Psoas muscle (tissue), 8 donors: ENCODE results near the gene TSC22D4. TPM values are rescaled to one million over a fixed set of nuclear protein-coding genes. Genes with fewer than 3 reads are reported as not detected.

ENCODE experiments used
- ATAC-seq, 4 donors: fragments of 200-7000 bp; cut with Tn5 transposase; one replicate each; pipeline ENCODE4 v1.9.1; 2020; ENCODE audit warnings: moderate library complexity in 3 of 4, mild to moderate bottlenecking in 2 of 4
- DNase-seq, 2 donors: peaks; one replicate each; pipeline ENCODE4 v3.0.0-alpha.2; 2020
- H3K27ac ChIP-seq: fragments of 200-600 bp; one replicate; pipeline ENCODE4 v1.8.0; 2022
- H3K27me3 ChIP-seq, 3 donors: fragments of 200-600 bp in 1 of 3; one replicate each; pipeline versions ENCODE4 v1.6.1 to v1.8.0; 2013 to 2022; ENCODE audit warnings: low read length in 2 of 3, mild to moderate bottlenecking in 2 of 3, moderate library complexity in 1 of 3; ENCODE audit not compliant: insufficient read depth in 3 of 3
- H3K36me3 ChIP-seq, 2 donors: fragments of 200-600 bp in 1 of 2; one replicate each; pipeline versions ENCODE4 v1.6.1 to v1.8.0; 2013 to 2022; ENCODE audit warnings: low read depth in 1 of 2, mild to moderate bottlenecking in 1 of 2, moderate library complexity in 1 of 2; ENCODE audit not compliant: insufficient read depth in 1 of 2
- H3K4me1 ChIP-seq: fragments of 200-600 bp; one replicate; pipeline ENCODE4 v1.8.0; 2022
- H3K4me3 ChIP-seq: fragments of 200-600 bp; one replicate; pipeline ENCODE4 v1.8.0; 2022; ENCODE audit warnings: mild to moderate bottlenecking
- H3K9me3 ChIP-seq: fragments of 200-600 bp; one replicate; pipeline ENCODE4 v1.8.0; 2022
- CTCF ChIP-seq: fragments of 200-600 bp; IDR thresholded peaks from one replicate; pipeline ENCODE4 v1.8.0; 2022; ENCODE audit warnings: antibody characterized with exemption
- WGBS, 3 donors: extraction: QIAGEN DNeasy Blood & Tissue Kit; methylation state at CpG; one replicate each; pipeline versions ENCODE4 v1.1.6 to v1.1.7; 2013; 5-methylcytosine and 5-hydroxymethylcytosine counted together
- intact Hi-C, 2 donors: fragments of 100-400 bp; cut with DNase I; formaldehyde crosslinking; loops; one replicate each; pipeline versions ENCODE4 v1.11.0 to v1.14.2; 2022
- polyA plus RNA-seq, 3 donors: library from polyadenylated mRNA; stranded (reverse); fragments of 200-250 nt; gene quantifications; one replicate each; pipeline ENCODE4 v1.2.3, GENCODE V29; 2013
- total RNA-seq, 4 donors: library from RNA; stranded (reverse); fragmentation: NEBNext Ultra II Directional in 2 of 4; extraction: Animal tissue kit (Norgen Biotek cat#: 25700) in 2 of 4; gene quantifications; one replicate each; pipeline versions ENCODE4 v1.2.1 to v1.2.4, GENCODE V29; 2021 to 2023
- donor health status: healthy with polysubstance abuse.
- donor health status: DM: no; HTN: no; CAD: no; lungs with moderate emphysema.
- donor health status: Bipolar disorder and iron deficiency.
- donor health status: healthy.
- donor health status: DM: yes; HTN: yes; CAD: no.
- donor health status: DM: no; HTN: no; CAD: no.
- donor health status: DM: no; HTN: no; CAD: no.
- donor health status: DM: yes; HTN: yes; CAD: no.

Gene TSC22D4
- total and polyA plus RNA-seq, 7 donors, result 15.7 to 24.8 (median 16.7) TPM

GRCh38 chr7:100492738-100493475 lies 13.9 kb upstream of the TSC22D4 start:
- DNase-seq, result no peak
- Histone ChIP-seq H3K27me3 (peaks cover 0 to 28% (median 7%) of the 10 kb centered on the region in 3 donors), H3K4me1 (peaks cover 3% of the 10 kb centered on the region), H3K27ac (no peak overlapping the region), H3K9me3 (no peaks in the 10 kb centered on the region), H3K4me3 (peak overlapping the region; percentile 53), H3K36me3 (no peaks in the 10 kb centered on the region)
- WGBS, 3 donors, result 85 to 96% (median 87%) methylated on average over 5 of the region's 5 CpGs
- intact Hi-C loops, result no loop called here
- ATAC-seq, result no peak
- no peak for TF ChIP-seq CTCF

- WGBS, 3 donors, result 94 to 99% (median 97%) methylated on average over 5 of the region's 5 CpGs
- no peak for ATAC-seq
These were observed 12.2 kb upstream of the TSC22D4 start for GRCh38 chr7:100491192-100491578.

DNA sequence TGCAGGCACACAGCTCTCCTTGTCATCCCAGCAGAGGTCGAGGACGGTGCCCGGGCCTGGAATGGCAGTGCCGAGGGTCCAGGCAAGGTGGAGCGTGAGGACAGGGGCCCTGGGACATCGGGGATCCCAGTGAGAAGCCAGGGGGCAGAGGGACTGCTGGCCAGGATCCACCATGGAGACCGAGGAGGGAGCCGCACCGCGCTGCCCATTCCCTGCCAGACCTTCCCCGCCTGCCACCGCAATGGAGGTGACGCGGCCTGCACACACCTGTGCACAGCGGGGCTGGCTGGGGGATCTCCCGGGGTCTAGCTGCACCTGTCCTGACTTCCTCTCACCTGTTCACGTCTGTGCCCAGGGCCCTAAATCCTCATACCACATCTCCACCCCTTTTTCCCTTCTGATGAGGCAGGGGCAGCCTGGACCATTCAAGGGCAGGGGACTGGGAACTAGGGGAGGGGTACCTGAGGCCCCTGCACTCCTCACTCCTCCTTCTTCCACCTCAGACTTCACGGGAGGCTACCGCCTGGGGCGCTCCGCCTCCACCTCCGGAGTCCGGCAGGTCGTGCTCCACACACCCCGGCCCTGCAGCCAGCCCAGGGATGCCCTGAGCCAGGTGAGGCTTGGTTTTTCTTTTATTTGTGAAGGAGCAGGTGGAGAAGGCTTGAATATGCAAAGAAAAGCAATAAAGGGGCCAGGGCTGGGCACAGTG lies 11.6 kb upstream of the TSC22D4 start:
- ATAC-seq (no peak), DNase-seq (no peak)
- peaks cover 0 to 21% (median 7%) of the 10 kb centered on the region in 3 donors for H3K27me3 ChIP-seq
- intact Hi-C loops, result no loop called here
- no peak for TF ChIP-seq CTCF
- WGBS, 3 donors, result 85 to 88% (median 86%) methylated on average over 18 to 25 of the region's 25 CpGs
- no peak overlapping the region for H3K27ac ChIP-seq
- H3K4me1 ChIP-seq, result peaks cover 3% of the 10 kb centered on the region
- H3K9me3 ChIP-seq, result no peaks in the 10 kb centered on the region
- no peaks in the 10 kb centered on the region for H3K36me3 ChIP-seq
- H3K4me3 ChIP-seq, result no peak overlapping the region

More at GRCh38 chr7:100491192-100491578, 12.2 kb upstream of the TSC22D4 start:
- Histone ChIP-seq H3K36me3 (no peaks in the 10 kb centered on the region), H3K9me3 (no peaks in the 10 kb centered on the region), H3K27ac (no peak overlapping the region), H3K4me1 (peaks cover 3% of the 10 kb centered on the region), H3K27me3 (peaks cover 0 to 21% (median 7%) of the 10 kb centered on the region in 3 donors), H3K4me3 (no peak overlapping the region)
- no peak for TF ChIP-seq CTCF
- DNase-seq, result no peak
- intact Hi-C loops, result no loop called here

DNA sequence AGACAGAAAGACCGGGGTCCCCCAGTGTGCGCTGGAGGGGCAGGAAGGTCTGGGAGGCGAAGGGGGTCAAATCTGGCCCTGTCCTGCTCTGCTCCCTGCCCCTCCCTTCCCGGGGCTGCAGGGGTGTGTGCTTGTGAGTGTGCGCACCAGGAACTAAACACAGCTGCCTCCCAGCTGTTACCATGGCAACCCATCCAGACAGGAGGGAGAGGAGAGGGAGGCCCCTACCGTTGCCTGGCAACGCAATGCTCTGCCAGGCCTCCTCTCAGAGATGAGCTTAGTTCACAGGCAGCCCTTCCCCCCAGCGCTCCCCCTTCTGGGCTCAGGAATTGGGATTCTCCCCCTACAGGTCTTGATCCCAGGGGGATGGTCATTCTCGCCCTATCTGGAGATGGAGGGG lies 10.8 kb upstream of the TSC22D4 start:
- 33 to 41% (median 41%) methylated on average over 6 to 9 of the region's 9 CpGs for WGBS, 3 donors
- peak in 1 of 2 donors; percentile 54 for DNase-seq
- H3K27ac ChIP-seq, result no peak overlapping the region
- H3K36me3 ChIP-seq, result no peaks in the 10 kb centered on the region
- TF ChIP-seq CTCF, result no peak
- intact Hi-C loops, result no loop called here
- peaks cover 0 to 21% (median 7%) of the 10 kb centered on the region in 3 donors for H3K27me3 ChIP-seq
- H3K4me3 ChIP-seq, result no peak overlapping the region
- no peak for ATAC-seq
- H3K4me1 ChIP-seq, result peaks cover 3% of the 10 kb centered on the region
- H3K9me3 ChIP-seq, result no peaks in the 10 kb centered on the region
